ENCODE data around the gene FAH.

- TF ChIP-seq CTCF (IDR thresholded peaks at IDR 0.05; ENCODE audit: low read depth, low read length) (no peak), POLR2A (IDR thresholded peaks at IDR 0.05; ENCODE audit: extremely low read depth, insufficient read length) (no peak), MYC (IDR thresholded peaks at IDR 0.05; ENCODE audit: low read depth, low read length) (no peak)
- TF ChIP-seq, protein P1, sequence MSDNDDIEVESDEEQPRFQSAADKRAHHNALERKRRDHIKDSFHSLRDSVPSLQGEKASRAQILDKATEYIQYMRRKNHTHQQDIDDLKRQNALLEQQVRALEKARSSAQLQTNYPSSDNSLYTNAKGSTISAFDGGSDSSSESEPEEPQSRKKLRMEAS (IDR thresholded peaks at IDR 0.05; ENCODE audit: low read depth, low read length): no peak
Measured at GRCh38 chr15:80207887-80208286, 55.1 kb downstream of the FAH start.
